Right lobe of liver (tissue), 6 donors: ENCODE results near the gene UBAC2. TPM values are rescaled to one million over a fixed set of nuclear protein-coding genes. Genes with fewer than 3 reads are reported as not detected.

Experiments used
- ATAC-seq, 4 donors: fragments of 200-7000 bp; cut with Tn5 transposase; one replicate each; pipeline ENCODE4 v1.9.1; 2020; ENCODE audit warnings: mild to moderate bottlenecking in 4 of 4, moderate library complexity in 4 of 4
- DNase-seq, 3 donors: peaks; one replicate each; pipeline ENCODE4 v3.0.0-alpha.2; 2020
- H3K27ac ChIP-seq, 3 donors: fragments of 200-600 bp; one replicate each; pipeline ENCODE4 v1.8.0; 2022
- H3K27me3 ChIP-seq, 2 donors: fragments of 200-600 bp; one replicate each; pipeline ENCODE4 v1.8.0; 2022
- H3K36me3 ChIP-seq, 4 donors: fragments of 200-600 bp; sonication (generic) in 1 of 4; one replicate each; pipeline versions ENCODE4 v1.5.1 to v1.8.0; 2017 to 2022; ENCODE audit warnings: control low read depth in 1 of 4
- H3K4me1 ChIP-seq, 4 donors: fragments of 200-600 bp; sonication (generic) in 1 of 4; one replicate each; pipeline versions ENCODE4 v1.5.1 to v1.8.0; 2017 to 2022; ENCODE audit warnings: control low read depth in 1 of 4
- H3K4me3 ChIP-seq, 3 donors: fragments of 200-600 bp; one replicate each; pipeline ENCODE4 v1.8.0; 2022
- H3K9me3 ChIP-seq, 4 donors: fragments of 200-600 bp; sonication (generic) in 1 of 4; one replicate each; pipeline versions ENCODE4 v1.5.1 to v1.8.0; 2017 to 2022; ENCODE audit warnings: control low read depth in 1 of 4
- POLR2A ChIP-seq: fragments of 450-650 bp; IDR thresholded peaks from one replicate; pipeline ENCODE4 v1.6.1; 2017; ENCODE audit warnings: antibody characterized with exemption, mild to moderate bottlenecking
- WGBS: methylation state at CpG from one replicate; pipeline ENCODE4 v1.1.6; 2018; ENCODE audit warnings: low coverage, low lambda C conversion rate; ENCODE audit not compliant: insufficient coverage; ENCODE audit errors: missing lambda C conversion rate; 5-methylcytosine and 5-hydroxymethylcytosine counted together
- intact Hi-C, 2 donors: fragments of 100-400 bp; cut with DNase I; formaldehyde crosslinking; loops; one replicate each; pipeline versions ENCODE4 v1.11.2 to v1.14.1; 2022
- total RNA-seq, 6 experiments: library from RNA; depleted of rRNA in 2 of 6; stranded (reverse); fragments of >200 nt in 2 of 6; fragmentation: NEBNext Ultra II Directional in 3 of 6; extraction: Animal tissue kit (Norgen Biotek cat#: 25700) in 3 of 6; gene quantifications; one replicate each; pipeline versions ENCODE4 v1.1.0 to v1.2.4, GENCODE V29; 2016 to 2023
- TF ChIP-seq, protein P1 (sequence below), 4 donors: fragments of 200-600 bp in 3 of 4; fragments of 450-650 bp in 1 of 4; IDR thresholded peaks; one replicate each; pipeline versions ENCODE4 v1.5.1 to v1.8.0; 2016 to 2022; ENCODE audit warnings: antibody characterized with exemption in 4 of 4, mild to moderate bottlenecking in 2 of 4
- donor health status: DM: no; HTN: yes; CAD: no.
- donor health status: DM: no; HTN: no; CAD: no.
- donor health status: DM: no; HTN: no; CAD: no.
- donor health status: DM: no; HTN: yes; CAD: no.
- donor health status: DM: no; HTN: yes; CAD: no.

UBAC2 gene
- total RNA-seq, 6 experiments from 2014 or later = 30.2 to 45.0 (median 37.0) TPM

DNA sequence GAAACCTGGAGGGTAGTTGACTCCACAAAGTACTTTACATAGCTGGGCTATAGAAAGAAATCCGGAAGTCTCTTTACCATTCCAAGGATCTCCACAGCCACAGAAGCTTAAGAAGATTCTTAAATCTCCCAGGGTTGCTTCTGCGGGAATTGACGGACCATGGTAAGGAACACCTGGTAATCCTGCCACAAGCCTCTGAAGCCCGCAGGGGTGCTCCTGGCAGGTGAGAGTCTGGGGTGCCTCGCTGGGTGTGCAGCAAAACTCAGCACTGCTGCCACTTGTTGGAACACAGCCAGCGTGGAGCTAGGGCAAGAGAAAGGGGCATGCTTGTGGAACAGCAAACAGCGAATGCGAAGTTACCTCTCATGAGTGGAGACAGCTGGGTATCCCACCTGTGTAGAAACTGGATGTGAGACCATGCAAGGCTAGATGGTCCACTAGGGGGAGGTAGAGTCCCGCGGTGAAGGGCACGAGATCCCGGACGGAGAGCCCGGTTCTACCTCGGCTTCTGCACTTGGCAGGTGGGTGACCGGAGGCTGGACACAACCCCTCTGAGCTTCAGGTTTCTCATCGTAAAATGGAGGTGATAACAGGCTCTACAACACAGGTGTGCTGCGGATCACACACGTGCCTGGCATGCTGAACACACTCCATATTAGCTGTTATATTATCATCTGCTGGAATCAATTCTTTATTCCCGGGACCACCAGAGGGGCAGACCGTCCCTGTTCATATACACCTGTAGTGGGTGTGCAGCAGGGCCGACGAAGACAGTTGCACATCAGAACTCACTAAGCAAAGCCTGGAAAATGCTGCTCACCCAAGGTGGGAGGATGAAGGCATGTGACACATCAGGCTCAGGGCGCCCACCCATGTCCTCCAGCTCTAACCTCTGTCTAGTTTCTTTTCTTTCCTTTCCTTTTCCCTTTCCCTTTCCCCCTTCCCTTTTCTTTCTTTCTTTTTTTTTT, 24.1 kb upstream of the UBAC2 start:
- Histone ChIP-seq H3K4me3 (no peak overlapping the region), H3K9me3 (no peaks in the 10 kb centered on the region), H3K36me3 (no peaks in the 10 kb centered on the region), H3K4me1 (no peaks in the 10 kb centered on the region), H3K27ac (no peak overlapping the region), H3K27me3 (no peaks in the 10 kb centered on the region)
- intact Hi-C loops = loop anchor here (5.0 to 10.0 kb wide), 4 partner anchors 86 to 261 kb away; no protein-coding TSS in a partner anchor
- 23% methylated on average over 15 of the region's 24 CpGs for WGBS
- DNase-seq (peak; percentile 66 to 77 (median 73)), ATAC-seq (peak; percentile 98 to 99 (median 98))
- TF ChIP-seq, protein P1, sequence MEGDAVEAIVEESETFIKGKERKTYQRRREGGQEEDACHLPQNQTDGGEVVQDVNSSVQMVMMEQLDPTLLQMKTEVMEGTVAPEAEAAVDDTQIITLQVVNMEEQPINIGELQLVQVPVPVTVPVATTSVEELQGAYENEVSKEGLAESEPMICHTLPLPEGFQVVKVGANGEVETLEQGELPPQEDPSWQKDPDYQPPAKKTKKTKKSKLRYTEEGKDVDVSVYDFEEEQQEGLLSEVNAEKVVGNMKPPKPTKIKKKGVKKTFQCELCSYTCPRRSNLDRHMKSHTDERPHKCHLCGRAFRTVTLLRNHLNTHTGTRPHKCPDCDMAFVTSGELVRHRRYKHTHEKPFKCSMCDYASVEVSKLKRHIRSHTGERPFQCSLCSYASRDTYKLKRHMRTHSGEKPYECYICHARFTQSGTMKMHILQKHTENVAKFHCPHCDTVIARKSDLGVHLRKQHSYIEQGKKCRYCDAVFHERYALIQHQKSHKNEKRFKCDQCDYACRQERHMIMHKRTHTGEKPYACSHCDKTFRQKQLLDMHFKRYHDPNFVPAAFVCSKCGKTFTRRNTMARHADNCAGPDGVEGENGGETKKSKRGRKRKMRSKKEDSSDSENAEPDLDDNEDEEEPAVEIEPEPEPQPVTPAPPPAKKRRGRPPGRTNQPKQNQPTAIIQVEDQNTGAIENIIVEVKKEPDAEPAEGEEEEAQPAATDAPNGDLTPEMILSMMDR (IDR thresholded peaks at IDR 0.05) = peak; percentile 90 to 94 (median 92)
- no peak for TF ChIP-seq POLR2A

DNA sequence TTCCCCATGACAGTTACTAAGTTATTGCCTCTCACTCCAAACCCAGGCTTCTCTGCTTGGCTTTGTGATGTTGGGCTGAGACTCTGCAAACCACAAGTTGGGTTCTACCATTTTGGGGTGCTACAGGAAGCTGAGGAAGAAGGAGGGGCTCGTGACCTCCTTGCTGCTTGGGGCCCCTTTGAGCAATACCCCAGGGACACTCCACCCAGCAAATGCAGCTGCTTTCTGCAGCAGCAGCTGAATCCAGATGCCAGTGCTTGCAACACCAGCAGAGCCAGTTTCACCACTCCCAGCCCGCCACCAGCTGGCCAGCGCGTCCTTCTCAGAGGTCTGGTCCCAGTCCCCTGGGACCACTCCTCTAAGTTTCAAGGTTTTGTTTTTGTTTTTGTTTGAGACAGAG, 22.0 kb upstream of the UBAC2 start:
- H3K27me3 ChIP-seq = no peaks in the 10 kb centered on the region
- DNase-seq (no peak), ATAC-seq (no peak)
- H3K4me1 ChIP-seq = no peaks in the 10 kb centered on the region
- intact Hi-C loops = loop anchor here (5.0 to 10.0 kb wide), 4 partner anchors 84 to 259 kb away; no protein-coding TSS in a partner anchor
- no peak overlapping the region for H3K27ac ChIP-seq
- no peak overlapping the region for H3K4me3 ChIP-seq
- no peaks in the 10 kb centered on the region for H3K36me3 ChIP-seq
- TF ChIP-seq, protein P1 (IDR thresholded peaks at IDR 0.05) = no peak
- TF ChIP-seq POLR2A = no peak
- H3K9me3 ChIP-seq = no peaks in the 10 kb centered on the region
- WGBS = 89% methylated on average over 3 of the region's 4 CpGs

DNA sequence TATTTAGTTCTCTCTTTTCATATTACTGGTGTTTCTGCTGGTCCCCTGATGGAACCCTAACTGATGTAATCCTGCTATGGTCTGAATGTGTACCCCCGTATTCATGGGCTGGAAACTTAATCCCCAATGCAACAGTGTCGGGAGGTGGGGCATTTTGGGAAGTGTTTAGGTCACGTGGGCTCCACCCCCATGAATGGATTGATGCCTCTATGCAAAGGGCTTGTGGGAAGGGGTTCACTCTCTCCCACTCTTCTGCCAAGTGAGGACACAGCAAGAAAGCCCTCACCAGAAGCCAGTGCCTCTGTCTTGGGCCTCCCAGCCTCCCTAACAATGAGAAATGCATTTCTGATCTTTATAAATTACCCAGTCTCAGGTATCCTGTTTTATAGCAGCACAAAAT, 21.2 kb upstream of the UBAC2 start:
- Histone ChIP-seq H3K36me3 (no peaks in the 10 kb centered on the region), H3K4me1 (no peaks in the 10 kb centered on the region), H3K4me3 (no peak overlapping the region), H3K27ac (no peak overlapping the region), H3K27me3 (no peaks in the 10 kb centered on the region), H3K9me3 (no peaks in the 10 kb centered on the region)
- 53% methylated on average over 3 of the region's 3 CpGs for WGBS
- TF ChIP-seq POLR2A = no peak
- no peak for ATAC-seq
- DNase-seq = no peak
- intact Hi-C loops = loop anchor here (5.0 to 10.0 kb wide), 4 partner anchors 83 to 258 kb away; no protein-coding TSS in a partner anchor

DNA sequence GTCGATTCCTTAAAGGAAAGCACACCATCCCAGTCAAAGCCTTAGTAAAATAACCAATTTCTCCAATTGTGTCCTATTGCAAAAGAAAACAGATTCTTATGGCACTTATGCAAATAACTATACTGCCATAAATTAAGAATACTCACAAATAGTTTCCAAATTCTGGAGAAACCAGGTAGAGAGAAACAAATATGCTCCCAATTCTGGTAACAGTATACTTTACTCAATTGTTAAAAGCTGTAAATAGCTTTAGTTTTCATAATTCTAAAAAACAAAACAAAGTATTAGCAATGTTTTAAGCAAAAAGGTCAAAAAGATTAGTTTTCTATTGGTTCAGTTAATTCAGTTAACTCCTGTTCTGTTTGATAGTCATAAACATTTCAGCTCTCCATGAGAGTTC, 18.2 kb upstream of the UBAC2 start:
- Histone ChIP-seq H3K27ac (no peak overlapping the region), H3K36me3 (no peaks in the 10 kb centered on the region), H3K9me3 (no peaks in the 10 kb centered on the region), H3K4me3 (no peak overlapping the region), H3K27me3 (no peaks in the 10 kb centered on the region), H3K4me1 (no peaks in the 10 kb centered on the region)
- DNase-seq (no peak), ATAC-seq (no peak)
- TF ChIP-seq POLR2A = no peak
- TF ChIP-seq, protein P1 (IDR thresholded peaks at IDR 0.05) = no peak
- 100% methylated on average over 1 of the region's 1 CpG for WGBS
- intact Hi-C loops = no loop called here

DNA sequence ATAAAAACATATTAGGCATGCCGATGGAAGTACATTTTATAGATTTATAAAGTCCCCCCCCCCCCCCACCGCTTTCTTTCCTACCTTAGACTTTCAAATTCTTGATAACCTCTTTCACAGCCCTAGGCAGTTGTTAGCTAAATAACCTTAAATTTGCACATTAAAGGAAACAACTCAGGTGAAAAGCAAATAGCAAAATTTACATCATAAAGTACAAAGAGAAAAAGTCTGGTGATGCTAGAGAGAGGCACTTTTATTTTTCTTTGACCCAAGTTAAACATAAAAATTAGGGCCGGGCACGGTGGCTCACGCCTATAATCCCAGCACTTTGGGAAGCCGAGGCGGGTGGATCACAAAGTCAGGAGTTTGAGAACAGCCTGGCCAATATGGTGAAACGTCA, 15.0 kb upstream of the UBAC2 start:
- Histone ChIP-seq H3K27me3 (no peaks in the 10 kb centered on the region), H3K27ac (no peak overlapping the region), H3K9me3 (no peaks in the 10 kb centered on the region), H3K4me1 (no peaks in the 10 kb centered on the region), H3K4me3 (no peak overlapping the region), H3K36me3 (no peaks in the 10 kb centered on the region)
- intact Hi-C loops = no loop called here
- ATAC-seq (no peak), DNase-seq (no peak)
- no peak for TF ChIP-seq POLR2A
- TF ChIP-seq, protein P1 (IDR thresholded peaks at IDR 0.05) = no peak
- WGBS = 65% methylated on average over 8 of the region's 8 CpGs
